Forelimb muscle (tissue), 1 donor: ENCODE data around the gene CHRNG. TPM values are rescaled to one million over a fixed set of nuclear protein-coding genes. Genes with fewer than 3 reads are reported as not detected.

Experiments used
- DNase-seq: peaks from one replicate; pipeline ENCODE4 v3.0.0-alpha.2; 2013; ENCODE audit warnings: low read depth
- polyA plus RNA-seq: library from polyadenylated mRNA; unstranded; fragments of 120-200 nt; gene quantifications from one replicate; pipeline ENCODE4 v1.2.1, GENCODE V29; 2013; ENCODE audit not compliant: insufficient read length

The CHRNG gene
- polyA plus RNA-seq, 1 donor = 160 TPM

DNA sequence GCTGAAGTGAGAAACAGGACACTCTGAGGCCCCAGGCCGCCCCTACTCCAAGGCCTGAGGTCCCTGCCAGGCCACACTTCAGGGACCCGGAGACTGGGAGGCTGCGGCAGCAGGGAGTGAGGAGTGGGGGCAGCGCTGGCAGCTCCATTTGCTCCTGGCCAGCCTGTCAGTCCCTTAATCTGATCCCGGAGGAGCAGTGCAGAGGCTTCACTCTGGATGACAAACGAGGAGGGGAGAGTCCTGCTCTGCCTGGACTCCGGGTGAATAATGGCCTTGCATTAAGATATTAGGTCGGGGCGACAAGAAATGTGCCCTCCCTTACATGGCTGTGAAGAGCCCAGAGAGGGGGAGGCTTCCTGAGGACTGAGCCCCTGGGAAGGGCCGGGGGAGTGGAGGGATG is 33.6 kb upstream of the CHRNG start:
- no peak for DNase-seq

DNA sequence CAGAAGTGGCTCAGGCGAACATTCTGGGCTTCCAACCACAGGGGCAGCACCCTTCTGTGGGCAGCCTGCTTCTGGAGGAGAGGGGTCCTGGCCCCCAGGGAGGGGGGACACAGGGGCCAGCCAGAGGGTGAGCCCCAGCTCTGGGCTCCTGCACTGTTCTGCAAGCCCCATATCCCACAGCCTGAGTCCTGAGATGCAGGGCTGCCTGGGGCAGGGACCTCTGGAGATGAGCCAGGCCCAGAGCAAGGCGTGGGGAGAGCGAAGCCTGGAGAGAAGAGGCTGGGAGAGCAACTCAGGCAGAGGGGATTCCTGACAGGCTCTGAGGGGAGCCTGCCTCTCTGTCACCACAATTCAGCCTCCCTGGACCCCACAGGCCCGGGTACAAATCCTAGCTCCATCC is 32.8 kb upstream of the CHRNG start:
- DNase-seq = no peak

DNA sequence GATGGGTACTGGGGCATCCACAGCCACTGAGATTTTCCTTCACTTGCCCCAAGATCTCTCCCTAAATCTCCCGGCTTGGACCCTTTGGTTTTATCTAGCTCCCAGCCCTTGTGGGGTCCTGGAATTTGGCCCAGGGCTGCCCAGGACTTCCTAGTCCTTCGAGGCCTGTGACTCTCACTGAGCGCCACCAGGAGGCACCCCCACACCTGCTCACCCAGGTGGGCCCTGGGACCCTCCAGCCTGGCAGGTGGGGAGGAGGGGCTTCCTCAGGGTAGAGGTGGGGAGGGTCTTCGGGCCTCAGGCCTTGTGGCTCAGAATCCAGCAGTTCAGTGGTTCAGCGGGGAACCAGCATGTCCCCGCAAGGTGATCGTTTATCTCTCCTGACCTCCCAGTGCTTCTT is 31.2 kb upstream of the CHRNG start:
- DNase-seq = no peak

DNA sequence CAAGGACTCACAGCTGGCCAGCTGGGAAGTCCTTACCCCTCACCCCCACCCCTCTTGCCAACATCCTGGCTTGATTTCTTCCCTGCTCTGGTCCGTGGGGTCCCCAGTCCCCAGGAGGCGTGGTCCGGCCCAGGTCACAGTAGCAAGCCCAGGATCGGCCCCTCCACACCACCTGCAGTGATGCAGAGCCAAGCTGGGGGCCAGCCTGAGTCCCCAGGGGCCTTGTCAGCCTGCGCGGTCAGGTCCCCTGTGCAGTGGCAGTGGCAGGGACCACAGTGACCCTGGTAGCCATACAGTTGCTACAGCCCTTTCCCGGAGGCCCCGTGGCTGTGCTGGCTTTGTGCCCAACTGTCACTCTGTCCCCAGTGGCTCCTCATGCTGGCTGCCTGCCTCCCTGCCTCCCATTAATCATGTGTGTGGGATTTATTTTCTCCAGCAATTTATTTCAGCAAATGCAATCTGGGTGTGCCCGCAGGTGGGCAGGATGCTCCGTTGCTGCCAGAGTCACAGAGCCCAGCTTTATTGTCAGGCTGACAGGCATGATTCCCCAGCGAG is 28.1 kb upstream of the CHRNG start:
- DNase-seq = no peak

DNA sequence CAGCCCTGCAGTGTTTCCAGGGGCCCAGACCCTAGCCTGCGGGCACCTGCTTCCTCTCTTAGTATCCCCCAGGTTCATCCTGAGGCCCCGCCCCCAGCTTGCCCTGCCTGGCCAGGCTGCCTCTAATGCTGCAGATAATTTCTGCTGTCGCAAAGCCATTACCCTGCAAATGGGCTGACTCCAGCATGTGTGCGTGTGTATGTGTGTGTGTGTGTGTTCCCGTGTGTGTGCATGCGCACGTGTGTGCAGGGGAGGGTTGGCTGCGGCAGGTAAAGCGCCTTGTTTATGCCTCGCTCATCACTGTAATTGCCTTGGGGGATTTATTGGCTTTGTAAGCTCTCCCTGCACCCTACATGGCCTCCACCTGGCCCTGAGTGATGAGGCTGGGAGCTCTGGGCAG is 26.9 kb upstream of the CHRNG start:
- DNase-seq = no peak

DNA sequence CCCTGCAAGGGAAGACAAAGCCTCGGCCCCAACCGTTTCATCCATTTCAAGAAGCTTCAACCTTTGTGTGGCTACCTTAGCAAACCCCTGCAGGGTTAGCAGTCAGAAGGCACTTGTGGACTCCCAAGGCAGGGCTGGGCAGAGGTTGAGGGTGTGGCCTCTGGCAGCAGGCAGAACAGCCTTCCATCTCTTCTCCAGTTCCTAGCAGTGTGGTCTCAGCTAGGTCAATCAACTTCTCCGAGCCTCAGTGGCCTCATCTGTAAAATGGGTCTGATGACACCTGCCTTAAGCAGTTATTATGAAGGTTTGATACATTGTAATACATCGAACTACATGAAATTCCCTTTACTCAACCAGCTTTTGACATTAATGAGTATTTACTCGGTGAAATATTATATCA is 26.1 kb upstream of the CHRNG start:
- DNase-seq = no peak

DNA sequence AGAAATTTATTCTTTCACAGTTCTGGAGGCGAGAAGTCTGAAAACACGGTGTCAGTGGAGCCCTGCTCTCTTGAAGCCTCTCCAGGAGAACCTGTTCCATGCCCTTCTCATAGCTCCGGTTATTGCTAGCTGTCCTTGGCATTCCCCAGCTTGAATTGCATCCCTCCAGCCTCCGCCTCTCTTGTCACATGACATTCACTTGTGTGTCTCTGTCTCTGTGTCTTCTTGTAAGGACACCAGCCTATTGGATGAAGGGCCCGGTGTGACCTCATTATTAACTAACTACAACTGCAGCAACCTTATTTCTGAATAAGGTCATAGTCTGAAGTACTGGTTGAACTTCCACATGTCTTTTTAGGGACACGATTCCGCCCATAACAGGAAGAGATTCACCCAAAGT is 23.9 kb upstream of the CHRNG start:
- DNase-seq = no peak

DNA sequence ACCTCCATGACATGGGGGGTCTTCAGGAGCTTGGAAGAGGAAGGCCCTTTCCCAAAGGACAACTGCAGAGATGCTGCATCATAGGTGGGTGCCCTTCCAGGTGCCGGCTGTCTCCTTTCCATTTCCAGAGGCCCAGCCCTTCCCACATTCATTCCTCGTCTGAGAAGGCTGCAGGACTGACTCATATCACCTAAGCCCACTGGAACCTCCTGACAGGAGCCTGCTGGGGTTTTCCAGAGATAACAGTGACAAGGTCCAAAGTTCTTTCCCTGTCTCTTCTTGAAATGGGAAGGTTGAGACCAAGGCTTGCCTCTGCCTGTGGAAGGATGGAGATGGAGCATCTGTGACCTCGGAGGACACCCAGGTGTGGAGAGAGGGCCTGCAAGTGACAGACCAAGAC is 22.9 kb upstream of the CHRNG start:
- no peak for DNase-seq

DNA sequence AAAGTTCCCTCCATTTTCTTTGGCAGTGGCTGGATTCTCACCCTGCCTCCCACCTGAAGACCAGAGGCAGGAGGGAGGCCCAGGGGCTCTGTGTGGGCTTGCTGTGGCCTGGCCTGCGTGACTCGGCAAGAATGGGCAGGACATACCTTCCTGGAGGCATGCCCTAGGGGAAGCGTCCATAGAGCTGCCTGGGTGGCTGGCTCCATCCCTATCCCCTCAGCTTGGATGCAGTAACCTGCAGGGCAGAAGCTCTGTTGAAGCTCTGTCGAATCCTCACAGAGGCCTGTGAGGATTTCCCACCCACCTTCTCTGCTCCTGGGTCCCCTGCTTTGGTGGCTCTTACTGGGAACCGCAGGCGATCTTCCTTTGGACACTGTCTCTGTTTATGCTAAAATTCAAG is 20.6 kb upstream of the CHRNG start:
- DNase-seq = no peak

DNA sequence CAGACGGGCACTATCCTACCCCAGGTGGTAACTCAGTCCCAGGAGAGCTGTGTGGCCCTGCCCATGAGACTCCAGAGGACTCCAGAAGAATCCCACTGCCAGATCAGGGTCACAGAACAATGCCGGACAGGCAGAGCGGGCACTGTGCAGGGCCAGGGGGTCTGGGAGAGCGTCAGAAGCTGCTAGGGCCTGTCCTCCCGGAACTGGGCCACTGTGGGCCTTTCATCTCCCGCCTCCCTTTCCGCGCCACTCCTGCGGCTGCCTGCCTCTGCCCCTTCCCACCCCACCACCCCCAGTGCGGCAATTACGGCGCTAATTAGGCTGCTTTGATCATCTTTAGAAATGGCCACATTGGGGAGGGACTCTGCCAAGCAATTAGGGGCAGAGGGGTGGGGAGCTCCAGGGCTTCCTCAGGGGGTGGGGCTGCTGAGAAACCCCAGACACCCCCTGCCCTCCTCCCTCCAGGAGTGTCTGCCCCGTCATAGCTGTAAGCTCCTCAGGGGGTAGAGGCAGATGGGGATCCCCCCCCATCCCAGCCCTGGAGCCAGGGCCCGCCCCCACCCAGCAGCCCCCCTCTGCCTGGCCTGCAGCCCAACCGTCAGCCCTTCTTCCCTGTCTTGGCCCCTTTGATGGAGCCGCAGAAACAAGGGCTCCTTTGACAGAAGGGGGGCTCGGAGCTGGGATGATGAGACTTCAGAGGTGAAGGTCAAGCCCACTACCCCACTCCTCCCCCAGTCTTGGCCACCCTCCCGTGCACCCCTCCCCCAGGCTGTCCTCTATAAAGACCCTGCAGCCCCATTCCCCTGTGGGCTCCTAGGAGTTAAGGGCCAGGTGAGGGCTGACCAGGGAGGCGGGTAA is 19.7 kb upstream of the CHRNG start, which contains the start of gene PRSS56:
Gene PRSS56, plus strand, starts transcription at position 808 of the 858 bp plus-strand sequence. CDS start 211 bp downstream, outside the sequence.
- DNase-seq = no peak

DNA sequence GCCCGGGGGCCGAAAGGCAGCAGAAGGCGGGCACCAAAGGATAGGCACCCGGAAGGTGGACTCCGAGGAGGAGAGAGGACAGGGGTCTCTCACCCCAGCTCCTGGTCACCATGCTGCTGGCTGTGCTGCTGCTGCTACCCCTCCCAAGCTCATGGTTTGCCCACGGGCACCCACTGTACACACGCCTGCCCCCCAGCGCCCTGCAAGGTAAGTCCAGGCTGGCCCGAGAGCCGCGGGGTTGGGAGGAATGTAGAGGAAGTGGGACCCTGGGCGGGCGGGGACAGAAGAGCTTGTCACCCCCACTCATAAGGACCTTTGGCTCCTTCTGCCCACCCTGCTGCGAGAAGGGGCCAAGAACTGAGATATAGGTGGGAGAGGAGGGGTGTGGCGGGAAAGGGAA is 19.0 kb upstream of the CHRNG start:
- no peak for DNase-seq

DNA sequence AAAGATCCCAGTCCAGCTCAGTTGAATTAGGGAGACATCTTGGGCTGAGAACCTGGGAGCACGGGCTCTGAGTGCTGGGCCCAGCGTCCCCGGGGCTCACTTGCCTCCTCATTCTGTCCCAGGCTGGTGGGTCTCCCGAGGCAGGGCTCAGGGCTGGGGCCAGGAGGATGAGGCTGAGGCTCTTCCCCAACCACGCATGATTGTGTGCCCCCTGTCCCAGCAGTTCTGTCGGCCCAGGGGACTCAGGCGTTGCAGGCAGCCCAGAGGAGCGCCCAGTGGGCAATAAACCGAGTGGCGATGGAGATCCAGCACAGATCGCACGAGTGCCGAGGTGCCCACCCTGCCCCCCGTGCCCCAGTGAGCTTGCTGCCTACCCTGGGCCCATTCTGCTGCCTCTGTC is 18.4 kb upstream of the CHRNG start:
- DNase-seq = no peak

DNA sequence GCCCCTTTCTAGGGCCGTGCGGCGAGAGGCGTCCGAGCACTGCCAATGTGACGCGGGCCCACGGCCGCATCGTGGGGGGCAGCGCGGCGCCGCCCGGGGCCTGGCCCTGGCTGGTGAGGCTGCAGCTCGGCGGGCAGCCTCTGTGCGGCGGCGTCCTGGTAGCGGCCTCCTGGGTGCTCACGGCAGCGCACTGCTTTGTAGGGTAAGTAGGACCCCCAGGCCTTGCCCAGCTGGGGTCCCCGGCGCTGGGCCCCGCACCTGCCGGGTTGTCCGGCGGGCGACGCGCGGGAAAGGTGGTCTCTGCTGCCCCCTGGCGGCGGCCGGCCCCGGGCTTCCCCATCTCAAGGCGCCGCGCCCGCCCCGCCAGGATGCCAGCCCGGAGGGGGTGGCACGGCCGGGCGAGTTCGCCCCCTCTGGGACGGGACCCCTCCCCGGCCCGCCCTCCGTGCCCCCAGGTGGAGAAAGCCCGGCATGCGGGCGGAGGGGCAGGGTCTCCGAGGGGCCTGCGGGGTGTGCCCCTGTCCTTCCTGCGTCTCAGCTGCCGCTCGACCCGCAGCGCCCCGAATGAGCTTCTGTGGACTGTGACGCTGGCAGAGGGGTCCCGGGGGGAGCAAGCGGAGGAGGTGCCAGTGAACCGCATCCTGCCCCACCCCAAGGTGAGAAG is 17.4 kb upstream of the CHRNG start:
- DNase-seq = no peak

DNA sequence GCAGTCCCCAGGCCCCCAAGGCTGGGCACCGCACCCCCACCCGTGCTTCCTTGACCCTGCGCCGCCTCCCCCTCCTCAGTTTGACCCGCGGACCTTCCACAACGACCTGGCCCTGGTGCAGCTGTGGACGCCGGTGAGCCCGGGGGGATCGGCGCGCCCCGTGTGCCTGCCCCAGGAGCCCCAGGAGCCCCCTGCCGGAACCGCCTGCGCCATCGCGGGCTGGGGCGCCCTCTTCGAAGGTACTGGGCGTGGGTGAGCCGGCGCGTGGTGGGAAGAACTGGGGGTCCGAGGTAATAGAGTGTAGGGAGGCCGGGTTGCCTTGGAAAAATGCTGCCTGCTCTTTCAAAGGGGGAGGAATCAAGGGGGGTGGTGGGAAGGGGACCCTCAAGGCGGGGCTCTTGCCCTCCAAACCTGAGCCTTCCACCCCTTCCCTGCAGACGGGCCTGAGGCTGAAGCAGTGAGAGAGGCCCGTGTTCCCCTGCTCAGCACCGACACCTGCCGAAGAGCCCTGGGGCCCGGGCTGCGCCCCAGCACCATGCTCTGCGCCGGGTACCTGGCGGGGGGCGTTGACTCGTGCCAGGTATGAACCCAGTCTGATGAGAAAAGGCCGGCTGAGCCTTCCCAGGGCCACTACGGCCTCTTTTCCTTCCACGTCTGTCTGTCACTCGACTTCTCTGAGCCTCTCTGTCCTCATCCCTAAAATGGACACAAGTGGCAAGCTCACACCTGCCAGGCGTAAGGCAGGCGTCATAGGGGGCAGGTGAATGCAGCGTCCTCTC is 16.7 kb upstream of the CHRNG start:
- DNase-seq = no peak

DNA sequence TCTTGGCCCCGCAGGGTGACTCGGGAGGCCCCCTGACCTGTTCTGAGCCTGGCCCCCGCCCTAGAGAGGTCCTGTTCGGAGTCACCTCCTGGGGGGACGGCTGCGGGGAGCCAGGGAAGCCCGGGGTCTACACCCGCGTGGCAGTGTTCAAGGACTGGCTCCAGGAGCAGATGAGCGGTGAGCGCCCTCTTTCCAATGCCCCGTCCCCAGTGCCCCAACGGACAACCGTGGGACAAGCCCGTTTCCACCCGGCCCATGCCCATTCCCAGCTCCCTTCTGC is 16.1 kb upstream of the CHRNG start:
- DNase-seq = no peak

DNA sequence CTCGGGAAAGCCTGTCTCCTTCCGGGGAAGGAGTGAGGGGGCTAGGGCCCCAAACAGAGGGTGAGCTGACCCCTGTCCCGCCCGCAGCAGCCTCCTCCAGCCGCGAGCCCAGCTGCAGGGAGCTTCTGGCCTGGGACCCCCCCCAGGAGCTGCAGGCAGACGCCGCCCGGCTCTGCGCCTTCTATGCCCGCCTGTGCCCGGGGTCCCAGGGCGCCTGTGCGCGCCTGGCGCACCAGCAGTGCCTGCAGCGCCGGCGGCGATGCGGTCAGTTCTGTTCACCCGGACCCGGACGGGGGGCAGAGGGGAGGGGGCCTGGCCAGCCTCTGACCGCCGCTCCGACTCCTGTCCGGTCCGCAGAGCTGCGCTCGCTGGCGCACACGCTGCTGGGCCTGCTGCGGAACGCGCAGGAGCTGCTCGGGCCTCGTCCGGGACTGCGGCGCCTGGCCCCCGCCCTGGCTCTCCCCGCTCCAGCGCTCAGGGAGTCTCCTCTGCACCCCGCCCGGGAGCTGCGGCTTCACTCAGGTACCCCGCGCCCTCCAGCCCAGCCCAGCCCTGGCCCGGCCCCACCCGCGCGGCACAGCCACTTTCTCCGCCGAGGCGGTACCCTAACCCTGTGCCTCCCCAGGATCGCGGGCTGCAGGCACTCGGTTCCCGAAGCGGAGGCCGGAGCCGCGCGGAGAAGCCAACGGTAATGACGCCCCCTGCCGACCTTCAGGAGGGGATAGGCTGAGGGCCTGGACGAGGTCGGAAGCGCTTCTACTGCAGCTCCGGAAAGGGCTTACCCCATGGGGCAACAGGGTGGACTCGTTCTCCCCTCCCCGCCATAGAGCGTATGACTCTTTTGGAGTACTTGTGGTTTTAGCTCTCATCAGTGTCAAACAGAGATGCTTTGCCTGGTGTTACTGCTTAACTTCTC is 15.6 kb upstream of the CHRNG start:
- no peak for DNase-seq

DNA sequence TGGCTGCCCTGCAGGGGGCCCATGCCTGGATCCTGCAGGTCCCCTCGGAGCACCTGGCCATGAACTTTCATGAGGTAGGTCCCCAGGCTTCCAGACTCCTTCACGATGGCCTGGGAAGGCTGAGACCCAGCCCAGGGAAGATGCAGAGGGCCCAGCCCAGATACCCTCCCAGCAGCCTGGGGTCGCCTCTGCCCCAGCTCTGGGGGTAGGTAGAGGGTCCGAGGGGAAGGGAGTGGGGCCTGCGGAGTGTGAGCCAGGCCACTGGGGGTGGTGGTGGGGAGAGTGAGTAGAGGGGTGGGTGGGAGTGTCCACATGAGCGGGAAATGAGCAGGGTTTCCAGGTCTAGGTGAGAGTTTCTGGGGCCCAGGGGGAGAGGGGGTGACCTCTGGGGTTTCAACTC is 14.7 kb upstream of the CHRNG start:
- DNase-seq = no peak

DNA sequence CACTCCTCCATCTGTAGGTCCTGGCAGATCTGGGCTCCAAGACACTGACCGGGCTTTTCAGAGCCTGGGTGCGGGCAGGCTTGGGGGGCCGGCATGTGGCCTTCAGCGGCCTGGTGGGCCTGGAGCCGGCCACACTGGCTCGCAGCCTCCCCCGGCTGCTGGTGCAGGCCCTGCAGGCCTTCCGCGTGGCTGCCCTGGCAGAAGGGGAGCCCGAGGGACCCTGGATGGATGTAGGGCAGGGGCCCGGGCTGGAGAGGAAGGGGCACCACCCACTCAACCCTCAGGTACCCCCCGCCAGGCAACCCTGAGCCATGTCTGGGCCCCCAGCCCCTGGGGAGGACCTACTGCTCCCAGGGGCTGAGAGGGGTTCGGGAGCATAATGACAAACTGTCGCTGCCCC is 14.3 kb upstream of the CHRNG start:
- DNase-seq = no peak

DNA sequence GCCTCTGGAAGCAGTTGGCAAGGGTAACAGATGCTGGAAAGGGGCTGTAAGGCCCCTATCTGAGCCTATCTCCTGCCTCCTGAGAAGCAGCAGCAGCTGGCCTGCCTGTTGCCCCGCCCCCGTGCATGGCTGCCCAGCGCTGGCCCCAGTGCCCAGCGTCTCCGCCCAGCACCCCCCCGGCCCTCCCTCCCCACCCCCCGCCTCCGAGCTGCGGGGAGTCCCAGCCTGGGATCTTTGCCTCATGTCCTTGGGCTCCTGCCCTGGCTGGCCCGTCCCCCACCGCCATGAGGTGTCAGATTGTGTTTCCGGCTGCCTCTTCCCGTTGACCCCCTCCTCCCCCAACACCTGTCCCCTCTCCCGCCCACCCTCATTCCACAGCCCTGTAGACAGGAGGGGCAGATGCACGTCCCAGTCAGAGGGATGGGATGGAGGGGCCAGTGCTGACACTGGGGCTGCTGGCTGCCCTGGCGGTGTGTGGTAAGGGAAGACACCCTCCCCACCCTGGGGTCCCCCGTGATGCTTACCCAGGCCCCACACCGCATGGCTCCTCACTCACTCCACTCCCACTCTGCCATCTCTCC is 13.6 kb upstream of the CHRNG start, which contains the start of gene CHRND:
Gene CHRND, plus strand, starts transcription at position 370 of the 581 bp plus-strand sequence. Its CDS starts 56 bp downstream, at position 426.
- no peak for DNase-seq

DNA sequence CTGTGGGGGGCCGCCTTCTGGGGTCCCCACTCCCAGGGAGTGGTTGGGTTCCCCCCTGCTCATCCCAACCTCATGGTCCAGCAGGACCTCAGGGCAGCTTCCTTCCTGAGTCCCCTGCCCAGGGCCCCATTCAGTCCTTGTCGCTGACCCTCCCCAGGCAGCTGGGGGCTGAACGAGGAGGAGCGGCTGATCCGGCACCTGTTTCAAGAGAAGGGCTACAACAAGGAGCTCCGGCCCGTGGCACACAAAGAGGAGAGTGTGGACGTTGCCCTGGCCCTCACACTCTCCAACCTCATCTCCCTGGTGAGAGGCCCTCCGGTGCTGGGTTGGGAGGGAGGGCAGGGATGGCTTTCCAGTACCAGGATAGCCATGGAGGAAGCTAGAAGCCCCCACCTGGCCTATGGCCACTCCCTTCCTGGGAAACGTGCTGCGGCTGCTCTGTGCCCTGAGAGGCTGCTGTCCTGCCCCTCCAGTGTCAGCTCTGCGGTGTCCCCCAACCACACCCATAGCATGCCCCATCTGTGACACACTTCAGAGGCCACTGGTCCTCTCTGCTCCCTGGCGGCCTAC is 13.0 kb upstream of the CHRNG start:
- DNase-seq = no peak
